CD4-positive, alpha-beta T cell treated with Interleukin-21 for 1 hour (primary cell): Measurements from ENCODE around the gene PACS2.

Experiments used
- DNase-seq: peaks from one replicate; pipeline ENCODE4 v3.0.0-alpha.2; 2020

PACS2 gene

GRCh38 chr14:105377555-105378182 lies 63.1 kb downstream of the PACS2 start:
- DNase-seq: no peak

GRCh38 chr14:105378199-105378598 lies 63.7 kb downstream of the PACS2 start:
- no peak for DNase-seq

GRCh38 chr14:105378873-105379685 lies 64.5 kb downstream of the PACS2 start:
- DNase-seq: no peak

GRCh38 chr14:105379946-105380345 lies 65.4 kb downstream of the PACS2 start:
- DNase-seq: no peak

GRCh38 chr14:105380756-105381155 lies 66.2 kb downstream of the PACS2 start:
- DNase-seq: no peak

- DNase-seq: no peak
Observed at GRCh38 chr14:105381446-105382342, 67.1 kb downstream of the PACS2 start.

- DNase-seq: no peak
Observed at GRCh38 chr14:105382343-105383082, 68.0 kb downstream of the PACS2 start.

GRCh38 chr14:105383083-105383730 lies 68.7 kb downstream of the PACS2 start:
- no peak for DNase-seq

- no peak for DNase-seq
Observed at GRCh38 chr14:105384041-105384557, 69.6 kb downstream of the PACS2 start.

- DNase-seq: no peak
Observed at GRCh38 chr14:105384605-105385321, 70.2 kb downstream of the PACS2 start.

GRCh38 chr14:105385322-105385637 lies 70.7 kb downstream of the PACS2 start:
- DNase-seq: no peak

GRCh38 chr14:105385698-105386365 lies 71.3 kb downstream of the PACS2 start:
- DNase-seq: no peak

- no peak for DNase-seq
Observed at GRCh38 chr14:105386581-105387529, 72.3 kb downstream of the PACS2 start.

GRCh38 chr14:105387530-105387922 lies 73.0 kb downstream of the PACS2 start:
- DNase-seq: no peak

- DNase-seq: no peak
Observed at GRCh38 chr14:105388110-105388951, 73.8 kb downstream of the PACS2 start.

- DNase-seq: no peak
Observed at GRCh38 chr14:105388976-105389375, 74.4 kb downstream of the PACS2 start.

- no peak for DNase-seq
Observed at GRCh38 chr14:105389534-105389933, 75.0 kb downstream of the PACS2 start.

GRCh38 chr14:105389976-105390848 lies 75.7 kb downstream of the PACS2 start:
- no peak for DNase-seq
